ENCODE results near the gene SMIM43.
A peak's percentile ranks its signal among the peaks of the same experiment; 100 is the strongest.

Gene SMIM43

GRCh38 chr4:121764702-121765367 lies at the start of gene SMIM43:
Gene SMIM43, minus strand, starts transcription at chr4:121765164. Its CDS starts 59 bp downstream, at chr4:121765105.
- no peaks in the 10 kb centered on the region for H3K36me3 ChIP-seq (ENCODE audit: control insufficient read depth in 5 of 5, insufficient read depth in 5 of 5, low read length in 5 of 5)
- peaks cover 0 to 13% (median 10%) of the 10 kb centered on the region in 5 donors for H3K4me1 ChIP-seq (ENCODE audit: control insufficient read depth in 5 of 5, insufficient read depth in 5 of 5, low read length in 5 of 5)
- H3K27me3 ChIP-seq (ENCODE audit: control insufficient read depth in 5 of 5, insufficient read depth in 4 of 5, low read length in 5 of 5): peaks cover 7 to 25% (median 21%) of the 10 kb centered on the region in 5 donors
- H3K9ac ChIP-seq (ENCODE audit: low read length in 5 of 5): no peak within 1 kb of the TSS
- no peak within 1 kb of the TSS for H3K27ac ChIP-seq (ENCODE audit: low read depth, low read length)
- no peaks in the 10 kb centered on the region for H3K9me3 ChIP-seq (ENCODE audit: control insufficient read depth in 5 of 5, low read length in 5 of 5)
- peak within 1 kb of the TSS; percentile 31 to 70 (median 57) for H3K4me3 ChIP-seq (ENCODE audit: low read depth in 1 of 5, low read length in 5 of 5)

- Histone ChIP-seq H3K9me3 (ENCODE audit: control insufficient read depth in 5 of 5, low read length in 5 of 5) (no peaks in the 10 kb centered on the region), H3K4me3 (ENCODE audit: low read depth in 1 of 5, low read length in 5 of 5) (no peak overlapping the region), H3K4me1 (ENCODE audit: control insufficient read depth in 5 of 5, insufficient read depth in 5 of 5, low read length in 5 of 5) (no peaks in the 10 kb centered on the region), H3K27ac (ENCODE audit: low read depth, low read length) (no peak overlapping the region), H3K27me3 (ENCODE audit: control insufficient read depth in 5 of 5, insufficient read depth in 4 of 5, low read length in 5 of 5) (no peaks in the 10 kb centered on the region), H3K9ac (ENCODE audit: low read length in 5 of 5) (no peak overlapping the region), H3K36me3 (ENCODE audit: control insufficient read depth in 5 of 5, insufficient read depth in 5 of 5, low read length in 5 of 5) (peaks cover 58 to 81% (median 69%) of the 10 kb centered on the region in 5 donors)
Observed at GRCh38 chr4:121814756-121815155, 49.8 kb upstream of the SMIM43 start.

GRCh38 chr4:121811122-121811521 lies 46.2 kb upstream of the SMIM43 start:
- H3K27me3 ChIP-seq (ENCODE audit: control insufficient read depth in 5 of 5, insufficient read depth in 4 of 5, low read length in 5 of 5): no peaks in the 10 kb centered on the region
- H3K9ac ChIP-seq (ENCODE audit: low read length in 5 of 5): no peak overlapping the region
- H3K4me1 ChIP-seq (ENCODE audit: control insufficient read depth in 5 of 5, insufficient read depth in 5 of 5, low read length in 5 of 5): no peaks in the 10 kb centered on the region
- no peak overlapping the region for H3K4me3 ChIP-seq (ENCODE audit: low read depth in 1 of 5, low read length in 5 of 5)
- no peaks in the 10 kb centered on the region for H3K9me3 ChIP-seq (ENCODE audit: control insufficient read depth in 5 of 5, low read length in 5 of 5)
- peaks cover 44 to 93% (median 60%) of the 10 kb centered on the region in 5 donors for H3K36me3 ChIP-seq (ENCODE audit: control insufficient read depth in 5 of 5, insufficient read depth in 5 of 5, low read length in 5 of 5)
- no peak overlapping the region for H3K27ac ChIP-seq (ENCODE audit: low read depth, low read length)

- no peak overlapping the region for H3K4me3 ChIP-seq (ENCODE audit: low read depth in 1 of 5, low read length in 5 of 5)
- H3K27ac ChIP-seq (ENCODE audit: low read depth, low read length): no peak overlapping the region
- H3K9me3 ChIP-seq (ENCODE audit: control insufficient read depth in 5 of 5, low read length in 5 of 5): no peaks in the 10 kb centered on the region
- H3K4me1 ChIP-seq (ENCODE audit: control insufficient read depth in 5 of 5, insufficient read depth in 5 of 5, low read length in 5 of 5): peaks cover 0 to 9% (median 8%) of the 10 kb centered on the region in 5 donors
- H3K27me3 ChIP-seq (ENCODE audit: control insufficient read depth in 5 of 5, insufficient read depth in 4 of 5, low read length in 5 of 5): no peaks in the 10 kb centered on the region
- peaks cover 24 to 78% (median 44%) of the 10 kb centered on the region in 5 donors for H3K36me3 ChIP-seq (ENCODE audit: control insufficient read depth in 5 of 5, insufficient read depth in 5 of 5, low read length in 5 of 5)
- no peak overlapping the region for H3K9ac ChIP-seq (ENCODE audit: low read length in 5 of 5)
Observed at GRCh38 chr4:121806411-121806810, 41.4 kb upstream of the SMIM43 start.

GRCh38 chr4:121801715-121802075 lies 36.7 kb upstream of the SMIM43 start:
- Histone ChIP-seq H3K27me3 (ENCODE audit: control insufficient read depth in 5 of 5, insufficient read depth in 4 of 5, low read length in 5 of 5) (no peaks in the 10 kb centered on the region), H3K36me3 (ENCODE audit: control insufficient read depth in 5 of 5, insufficient read depth in 5 of 5, low read length in 5 of 5) (peaks cover 10 to 36% (median 24%) of the 10 kb centered on the region in 5 donors), H3K27ac (ENCODE audit: low read depth, low read length) (peak overlapping the region; percentile 90), H3K4me3 (ENCODE audit: low read depth in 1 of 5, low read length in 5 of 5) (peak overlapping the region; percentile 90 to 99 (median 95)), H3K4me1 (ENCODE audit: control insufficient read depth in 5 of 5, insufficient read depth in 5 of 5, low read length in 5 of 5) (peaks cover 0 to 16% (median 14%) of the 10 kb centered on the region in 5 donors), H3K9me3 (ENCODE audit: control insufficient read depth in 5 of 5, low read length in 5 of 5) (no peaks in the 10 kb centered on the region), H3K9ac (ENCODE audit: low read length in 5 of 5) (peak overlapping the region; percentile 84 to 98 (median 92))

GRCh38 chr4:121800961-121801714 lies 36.2 kb upstream of the SMIM43 start, which contains the start of gene EXOSC9:
Gene EXOSC9, plus strand, starts transcription at chr4:121801323. Its CDS starts 102 bp downstream, at chr4:121801425.
- Histone ChIP-seq H3K9ac (ENCODE audit: low read length in 5 of 5) (peak within 1 kb of the TSS; percentile 84 to 98 (median 92)), H3K27me3 (ENCODE audit: control insufficient read depth in 5 of 5, insufficient read depth in 4 of 5, low read length in 5 of 5) (no peaks in the 10 kb centered on the region), H3K9me3 (ENCODE audit: control insufficient read depth in 5 of 5, low read length in 5 of 5) (no peaks in the 10 kb centered on the region), H3K27ac (ENCODE audit: low read depth, low read length) (peak within 1 kb of the TSS; percentile 90), H3K4me3 (ENCODE audit: low read depth in 1 of 5, low read length in 5 of 5) (peak within 1 kb of the TSS; percentile 90 to 99 (median 95)), H3K36me3 (ENCODE audit: control insufficient read depth in 5 of 5, insufficient read depth in 5 of 5, low read length in 5 of 5) (peaks cover 10 to 30% (median 20%) of the 10 kb centered on the region in 5 donors), H3K4me1 (ENCODE audit: control insufficient read depth in 5 of 5, insufficient read depth in 5 of 5, low read length in 5 of 5) (peaks cover 0 to 16% (median 14%) of the 10 kb centered on the region in 5 donors)

- Histone ChIP-seq H3K27ac (ENCODE audit: low read depth, low read length) (peak overlapping the region; percentile 90), H3K36me3 (ENCODE audit: control insufficient read depth in 5 of 5, insufficient read depth in 5 of 5, low read length in 5 of 5) (peaks cover 6 to 26% (median 20%) of the 10 kb centered on the region in 5 donors), H3K4me1 (ENCODE audit: control insufficient read depth in 5 of 5, insufficient read depth in 5 of 5, low read length in 5 of 5) (peaks cover 0 to 16% (median 14%) of the 10 kb centered on the region in 5 donors), H3K9me3 (ENCODE audit: control insufficient read depth in 5 of 5, low read length in 5 of 5) (no peaks in the 10 kb centered on the region), H3K4me3 (ENCODE audit: low read depth in 1 of 5, low read length in 5 of 5) (peak overlapping the region; percentile 90 to 99 (median 95)), H3K9ac (ENCODE audit: low read length in 5 of 5) (peak overlapping the region; percentile 84 to 98 (median 91)), H3K27me3 (ENCODE audit: control insufficient read depth in 5 of 5, insufficient read depth in 4 of 5, low read length in 5 of 5) (no peaks in the 10 kb centered on the region)
Observed at GRCh38 chr4:121800638-121800960, 35.6 kb upstream of the SMIM43 start.

GRCh38 chr4:121799867-121800501 lies 35.0 kb upstream of the SMIM43 start:
- H3K27ac ChIP-seq (ENCODE audit: low read depth, low read length): no peak overlapping the region
- H3K4me3 ChIP-seq (ENCODE audit: low read depth in 1 of 5, low read length in 5 of 5): peak overlapping the region in 2 of 5 donors; percentile 95 to 98
- peaks cover 4 to 20% (median 14%) of the 10 kb centered on the region in 5 donors for H3K36me3 ChIP-seq (ENCODE audit: control insufficient read depth in 5 of 5, insufficient read depth in 5 of 5, low read length in 5 of 5)

GRCh38 chr4:121799208-121799823 lies 34.4 kb upstream of the SMIM43 start:
- Histone ChIP-seq H3K9me3 (ENCODE audit: control insufficient read depth in 5 of 5, low read length in 5 of 5) (no peaks in the 10 kb centered on the region), H3K27ac (ENCODE audit: low read depth, low read length) (no peak overlapping the region), H3K9ac (ENCODE audit: low read length in 5 of 5) (no peak overlapping the region), H3K27me3 (ENCODE audit: control insufficient read depth in 5 of 5, insufficient read depth in 4 of 5, low read length in 5 of 5) (peaks cover 0 to 5% (median 0%) of the 10 kb centered on the region in 5 donors), H3K36me3 (ENCODE audit: control insufficient read depth in 5 of 5, insufficient read depth in 5 of 5, low read length in 5 of 5) (peaks cover 0 to 13% (median 7%) of the 10 kb centered on the region in 5 donors), H3K4me3 (ENCODE audit: low read depth in 1 of 5, low read length in 5 of 5) (no peak overlapping the region), H3K4me1 (ENCODE audit: control insufficient read depth in 5 of 5, insufficient read depth in 5 of 5, low read length in 5 of 5) (peaks cover 0 to 16% (median 14%) of the 10 kb centered on the region in 5 donors)

More at GRCh38 chr4:121799867-121800501, 35.0 kb upstream of the SMIM43 start:
- H3K27me3 ChIP-seq (ENCODE audit: control insufficient read depth in 5 of 5, insufficient read depth in 4 of 5, low read length in 5 of 5): no peaks in the 10 kb centered on the region
- H3K9me3 ChIP-seq (ENCODE audit: control insufficient read depth in 5 of 5, low read length in 5 of 5): no peaks in the 10 kb centered on the region
- no peak overlapping the region for H3K9ac ChIP-seq (ENCODE audit: low read length in 5 of 5)
- H3K4me1 ChIP-seq (ENCODE audit: control insufficient read depth in 5 of 5, insufficient read depth in 5 of 5, low read length in 5 of 5): peaks cover 0 to 16% (median 14%) of the 10 kb centered on the region in 5 donors
